Ovary (tissue), 1 donor: ENCODE results near the gene CADM4.

Experiments used
- EP300 ChIP-seq: sonication (generic); formaldehyde crosslinking; IDR thresholded peaks from one replicate; pipeline ENCODE4 v1.6.1; 2017; ENCODE audit warnings: antibody characterized with exemption
- POLR2A ChIP-seq: fragments of 450-650 bp; IDR thresholded peaks from one replicate; pipeline ENCODE4 v1.6.1; 2017; ENCODE audit warnings: antibody characterized with exemption, mild to moderate bottlenecking, moderate library complexity

DNA sequence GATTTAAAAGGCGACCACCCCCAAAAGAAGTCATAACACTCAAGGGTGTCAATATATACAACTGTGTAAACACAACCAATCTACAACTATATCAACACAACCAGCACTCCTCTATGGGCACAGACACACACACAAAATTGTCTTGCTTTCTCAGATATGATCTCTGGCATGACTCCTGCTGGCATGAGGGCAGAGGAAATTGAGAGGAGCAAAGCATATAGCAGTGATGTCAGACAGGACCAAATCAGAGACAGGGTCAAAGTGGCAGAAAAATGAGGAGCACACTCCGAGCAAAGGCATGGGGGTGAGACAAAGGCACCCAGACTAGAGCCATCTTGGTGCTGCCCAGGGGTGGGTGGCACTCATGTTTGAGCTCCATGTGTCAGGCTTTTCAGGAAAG is 53.3 kb downstream of the CADM4 start:
- TF ChIP-seq EP300: no peak
- TF ChIP-seq POLR2A: no peak
